Retinal pigment epithelial cell (primary cell): ENCODE measurements around the gene DOCK10.

Source experiments
- DNase-seq: peaks from one replicate; pipeline ENCODE4 v3.0.0-alpha.2; 2010; ENCODE audit warnings: low read depth
- H3K4me3 ChIP-seq: 2 replicates; pipeline ENCODE4 v1.5.1; 2011; ENCODE audit warnings: mild to moderate bottlenecking, low read length, control low read depth, moderate library complexity
- TF ChIP-seq, protein P1 (sequence below): conservative IDR thresholded peaks from 2 replicates; pipeline ENCODE4 v1.5.1; 2011; ENCODE audit warnings: low read depth, low read length, control low read depth, inconsistent platforms

Gene DOCK10

DNA sequence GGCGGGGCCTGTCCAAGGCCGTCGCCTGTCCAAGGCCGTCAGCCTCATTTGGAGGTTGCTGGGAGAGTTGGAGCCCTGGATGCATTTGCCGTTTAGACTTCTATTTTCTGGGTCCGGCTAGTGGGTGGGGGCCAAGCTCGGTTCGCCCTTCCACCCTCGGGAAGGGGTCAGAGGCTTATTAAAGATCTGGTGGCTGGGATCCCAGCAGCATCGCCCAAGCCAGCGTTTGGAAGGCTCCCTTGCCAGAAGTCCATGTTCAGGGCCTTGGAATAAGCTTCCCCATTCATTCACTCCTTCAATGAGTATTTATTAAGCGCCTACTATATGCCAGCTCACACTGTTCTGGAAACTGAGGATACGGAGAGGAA is 516 bp upstream of the DOCK10 start:
- peak overlapping the region; percentile 27 for H3K4me3 ChIP-seq
- TF ChIP-seq, protein P1, sequence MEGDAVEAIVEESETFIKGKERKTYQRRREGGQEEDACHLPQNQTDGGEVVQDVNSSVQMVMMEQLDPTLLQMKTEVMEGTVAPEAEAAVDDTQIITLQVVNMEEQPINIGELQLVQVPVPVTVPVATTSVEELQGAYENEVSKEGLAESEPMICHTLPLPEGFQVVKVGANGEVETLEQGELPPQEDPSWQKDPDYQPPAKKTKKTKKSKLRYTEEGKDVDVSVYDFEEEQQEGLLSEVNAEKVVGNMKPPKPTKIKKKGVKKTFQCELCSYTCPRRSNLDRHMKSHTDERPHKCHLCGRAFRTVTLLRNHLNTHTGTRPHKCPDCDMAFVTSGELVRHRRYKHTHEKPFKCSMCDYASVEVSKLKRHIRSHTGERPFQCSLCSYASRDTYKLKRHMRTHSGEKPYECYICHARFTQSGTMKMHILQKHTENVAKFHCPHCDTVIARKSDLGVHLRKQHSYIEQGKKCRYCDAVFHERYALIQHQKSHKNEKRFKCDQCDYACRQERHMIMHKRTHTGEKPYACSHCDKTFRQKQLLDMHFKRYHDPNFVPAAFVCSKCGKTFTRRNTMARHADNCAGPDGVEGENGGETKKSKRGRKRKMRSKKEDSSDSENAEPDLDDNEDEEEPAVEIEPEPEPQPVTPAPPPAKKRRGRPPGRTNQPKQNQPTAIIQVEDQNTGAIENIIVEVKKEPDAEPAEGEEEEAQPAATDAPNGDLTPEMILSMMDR, result no peak
- DNase-seq, result no peak

- H3K4me3 ChIP-seq, result peak overlapping the region; percentile 61
- TF ChIP-seq, protein P1, result no peak
- DNase-seq, result no peak
Measured at GRCh38 chr2:225041207-225041850, 939 bp downstream of the DOCK10 start.

DNA sequence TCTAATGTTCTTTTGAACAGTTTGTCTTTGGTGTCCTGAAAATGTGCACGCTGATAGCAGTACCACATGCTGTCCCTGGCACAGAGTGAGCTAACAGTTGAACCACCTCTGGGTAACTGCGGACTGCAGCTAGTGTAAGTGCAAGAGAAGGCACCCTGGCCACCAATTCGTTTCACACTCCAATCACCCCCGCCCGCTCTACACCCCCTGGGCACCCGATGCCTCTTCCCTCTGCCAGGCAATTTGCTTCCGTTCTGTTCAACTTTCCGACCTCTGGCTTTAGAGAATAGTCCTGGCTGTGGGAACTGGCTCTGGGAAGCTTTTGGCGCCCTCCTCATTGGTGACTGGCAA is 1.4 kb downstream of the DOCK10 start:
- H3K4me3 ChIP-seq, result peak overlapping the region; percentile 61
- TF ChIP-seq, protein P1, result no peak
- no peak for DNase-seq

GRCh38 chr2:225040142-225040541 is 2.1 kb downstream of the DOCK10 start:
- DNase-seq, result no peak
- TF ChIP-seq, protein P1, result no peak
- H3K4me3 ChIP-seq, result no peak overlapping the region

DNA sequence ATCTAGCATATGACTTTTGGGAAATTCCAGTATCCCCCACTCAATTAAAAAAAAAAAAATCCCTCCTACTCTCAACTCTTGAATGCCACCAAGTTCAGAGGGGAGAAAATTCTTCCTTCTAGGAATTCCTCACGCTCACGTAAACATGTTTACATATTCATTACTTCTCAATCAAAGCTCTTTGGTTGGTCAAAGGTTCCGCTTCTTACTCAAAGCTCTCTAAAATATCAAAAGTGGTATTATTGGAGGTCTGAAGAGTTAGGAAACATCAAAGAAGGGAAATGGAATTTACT is 4.1 kb downstream of the DOCK10 start:
- no peak for DNase-seq
- TF ChIP-seq, protein P1, result no peak
- no peak overlapping the region for H3K4me3 ChIP-seq

DNA sequence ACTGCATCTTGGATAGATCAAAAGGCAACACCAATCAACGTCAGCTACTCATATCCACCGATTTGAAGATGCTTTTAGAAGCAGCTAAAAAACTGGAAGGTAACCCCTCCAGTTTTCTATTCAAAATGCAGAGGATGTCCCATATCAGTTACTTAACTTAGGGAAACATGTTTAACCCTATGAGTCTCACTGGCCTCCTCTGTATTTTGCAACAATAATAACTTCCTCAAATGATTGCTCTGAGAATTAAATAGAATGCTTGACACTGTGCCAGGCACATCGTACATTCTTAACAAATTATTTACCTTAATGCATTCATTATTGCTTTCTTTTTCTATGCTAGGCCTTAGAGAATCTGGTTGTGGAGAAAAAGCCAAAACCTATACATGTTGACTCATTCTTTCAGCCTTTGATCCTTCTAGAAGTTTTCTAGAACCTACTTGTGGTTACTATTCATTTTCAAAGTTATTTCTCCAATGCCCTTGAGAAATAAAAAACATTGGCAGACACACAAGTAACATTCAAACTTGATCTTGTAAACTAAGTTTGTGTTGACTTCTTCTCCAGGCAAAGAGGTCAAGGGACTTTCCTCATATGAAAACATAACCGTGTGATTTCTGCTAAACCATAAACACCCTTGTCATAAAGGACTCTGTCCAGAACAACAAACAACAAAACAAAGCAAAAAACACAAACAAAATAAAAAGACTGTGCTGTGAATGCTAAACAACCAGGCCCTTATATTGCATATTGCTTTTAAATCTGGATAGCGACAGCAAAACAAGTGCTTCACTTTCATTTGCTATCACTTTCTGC is 4.6 kb downstream of the DOCK10 start:
- H3K4me3 ChIP-seq, result no peak overlapping the region
- TF ChIP-seq, protein P1, result no peak
- DNase-seq, result no peak

GRCh38 chr2:225036431-225036830 is 5.8 kb downstream of the DOCK10 start:
- no peak for DNase-seq
- TF ChIP-seq, protein P1, result no peak
- H3K4me3 ChIP-seq, result no peak overlapping the region
